ENCODE measurements around the gene NXPH1. TPM values are rescaled to one million over a fixed set of nuclear protein-coding genes. Genes with fewer than 3 reads are reported as not detected.

NXPH1 gene
- total RNA-seq, 1 donor from 2014 or later = 0.29 TPM

DNA sequence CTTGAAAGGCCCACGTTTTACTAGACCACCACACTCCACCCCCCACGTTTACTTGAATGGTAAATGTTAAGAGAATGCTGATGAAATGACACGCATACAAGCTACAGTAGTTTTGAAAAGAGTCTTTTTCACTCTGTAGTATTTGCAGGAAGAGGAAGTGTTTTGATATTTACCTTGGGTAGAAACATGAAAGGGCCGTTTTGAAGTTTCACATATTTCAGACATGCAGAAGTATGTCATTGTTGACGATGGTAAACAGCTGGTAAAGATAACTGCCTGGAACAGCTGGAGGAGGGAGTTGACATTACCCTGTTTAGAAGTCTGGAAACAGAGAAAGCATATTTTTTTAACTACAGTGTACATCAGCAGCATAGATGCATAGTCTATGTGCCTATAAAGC, 160.7 kb downstream of the NXPH1 start:
- peaks cover 3% of the 10 kb centered on the region for H3K27me3 Mint-ChIP-seq
- H3K9me3 Mint-ChIP-seq = no peaks in the 10 kb centered on the region
- DNase-seq (ENCODE audit: extremely low spot score, unreplicated experiment) = no peak
- TF ChIP-seq, protein P1, sequence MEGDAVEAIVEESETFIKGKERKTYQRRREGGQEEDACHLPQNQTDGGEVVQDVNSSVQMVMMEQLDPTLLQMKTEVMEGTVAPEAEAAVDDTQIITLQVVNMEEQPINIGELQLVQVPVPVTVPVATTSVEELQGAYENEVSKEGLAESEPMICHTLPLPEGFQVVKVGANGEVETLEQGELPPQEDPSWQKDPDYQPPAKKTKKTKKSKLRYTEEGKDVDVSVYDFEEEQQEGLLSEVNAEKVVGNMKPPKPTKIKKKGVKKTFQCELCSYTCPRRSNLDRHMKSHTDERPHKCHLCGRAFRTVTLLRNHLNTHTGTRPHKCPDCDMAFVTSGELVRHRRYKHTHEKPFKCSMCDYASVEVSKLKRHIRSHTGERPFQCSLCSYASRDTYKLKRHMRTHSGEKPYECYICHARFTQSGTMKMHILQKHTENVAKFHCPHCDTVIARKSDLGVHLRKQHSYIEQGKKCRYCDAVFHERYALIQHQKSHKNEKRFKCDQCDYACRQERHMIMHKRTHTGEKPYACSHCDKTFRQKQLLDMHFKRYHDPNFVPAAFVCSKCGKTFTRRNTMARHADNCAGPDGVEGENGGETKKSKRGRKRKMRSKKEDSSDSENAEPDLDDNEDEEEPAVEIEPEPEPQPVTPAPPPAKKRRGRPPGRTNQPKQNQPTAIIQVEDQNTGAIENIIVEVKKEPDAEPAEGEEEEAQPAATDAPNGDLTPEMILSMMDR (conservative IDR thresholded peaks at IDR 0.05) = no peak
- no peaks in the 10 kb centered on the region for H3K4me1 Mint-ChIP-seq (ENCODE audit: unreplicated experiment)
- H3K36me3 Mint-ChIP-seq = no peaks in the 10 kb centered on the region
- H3K27ac Mint-ChIP-seq = no peak overlapping the region
- H3K4me3 Mint-ChIP-seq = no peak overlapping the region

DNA sequence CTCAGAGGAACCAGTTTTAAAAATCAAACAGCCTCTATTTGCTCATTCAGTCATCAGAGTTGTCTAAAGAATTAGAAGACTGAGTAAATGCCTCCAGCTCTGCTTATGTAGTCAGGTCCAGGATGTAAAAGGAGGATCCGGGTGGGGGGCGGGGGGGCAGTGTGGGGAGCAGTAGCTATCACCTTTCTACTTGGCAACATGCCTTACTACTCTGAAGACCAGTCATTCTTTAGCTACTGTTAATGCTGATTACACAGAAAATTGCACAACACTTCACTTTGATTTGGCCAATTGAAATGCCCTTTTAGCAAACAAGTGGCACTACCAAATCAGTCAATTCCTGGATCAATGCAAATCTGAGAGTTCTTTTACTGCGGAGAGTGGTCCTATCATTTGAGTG, 164.2 kb downstream of the NXPH1 start:
- no peaks in the 10 kb centered on the region for H3K9me3 Mint-ChIP-seq
- peaks cover 3% of the 10 kb centered on the region for H3K27me3 Mint-ChIP-seq

DNA sequence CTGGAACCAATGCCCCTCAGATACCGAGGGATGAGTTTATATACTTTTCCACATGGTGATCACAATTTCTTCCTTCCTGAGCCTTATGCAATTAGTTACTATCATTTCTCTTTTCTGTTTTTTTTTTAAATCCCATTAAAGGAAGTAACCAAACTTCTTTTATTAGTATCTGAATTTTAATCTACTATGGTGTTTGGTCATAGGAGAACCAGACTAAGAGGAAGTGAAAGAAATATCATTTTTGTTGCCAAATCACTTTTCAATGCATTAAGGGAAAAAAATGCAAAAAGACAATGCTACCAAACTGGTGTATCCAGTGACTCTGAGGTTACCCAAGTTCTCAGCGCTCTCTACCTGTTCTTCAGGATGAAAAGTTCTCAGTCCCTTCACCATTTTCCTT, 167.7 kb downstream of the NXPH1 start:
- Mint-ChIP-seq H3K4me1 (ENCODE audit: unreplicated experiment) (no peaks in the 10 kb centered on the region), H3K27ac (no peak overlapping the region), H3K27me3 (peaks cover 3% of the 10 kb centered on the region), H3K9me3 (no peaks in the 10 kb centered on the region), H3K36me3 (no peaks in the 10 kb centered on the region), H3K4me3 (no peak overlapping the region)
- DNase-seq (ENCODE audit: extremely low spot score, unreplicated experiment) = no peak
- TF ChIP-seq, protein P1 (conservative IDR thresholded peaks at IDR 0.05) = no peak

More for the DNA sequence above, 164.2 kb downstream of the NXPH1 start:
- no peak for DNase-seq (ENCODE audit: extremely low spot score, unreplicated experiment)
- TF ChIP-seq, protein P1 (conservative IDR thresholded peaks at IDR 0.05) = no peak
- no peak overlapping the region for H3K27ac Mint-ChIP-seq
- H3K4me1 Mint-ChIP-seq (ENCODE audit: unreplicated experiment) = no peaks in the 10 kb centered on the region
- H3K36me3 Mint-ChIP-seq = no peaks in the 10 kb centered on the region
- H3K4me3 Mint-ChIP-seq = no peak overlapping the region

DNA sequence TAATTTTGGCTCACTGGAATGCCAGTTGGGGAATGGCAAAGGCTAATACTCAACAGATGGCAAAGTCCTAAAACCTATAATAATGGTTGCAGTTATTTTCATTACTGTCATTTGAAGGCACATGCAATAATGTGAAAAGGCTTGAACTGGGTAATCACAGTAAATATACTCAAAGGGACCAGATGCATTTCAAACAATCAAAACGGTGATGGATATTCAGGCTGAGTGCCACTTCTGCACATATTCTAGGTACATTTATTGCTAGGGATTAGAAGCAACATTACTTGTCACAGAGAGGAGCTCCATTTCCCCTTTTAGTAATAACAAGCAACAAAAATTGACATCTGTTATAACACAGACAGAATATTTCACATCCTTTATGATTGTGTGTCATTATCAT, 171.8 kb downstream of the NXPH1 start:
- Mint-ChIP-seq H3K4me3 (no peak overlapping the region), H3K9me3 (no peaks in the 10 kb centered on the region), H3K4me1 (ENCODE audit: unreplicated experiment) (no peaks in the 10 kb centered on the region), H3K27ac (no peak overlapping the region), H3K36me3 (no peaks in the 10 kb centered on the region), H3K27me3 (peaks cover 6% of the 10 kb centered on the region)
- no peak for DNase-seq (ENCODE audit: extremely low spot score, unreplicated experiment)
- TF ChIP-seq, protein P1 (conservative IDR thresholded peaks at IDR 0.05) = no peak

DNA sequence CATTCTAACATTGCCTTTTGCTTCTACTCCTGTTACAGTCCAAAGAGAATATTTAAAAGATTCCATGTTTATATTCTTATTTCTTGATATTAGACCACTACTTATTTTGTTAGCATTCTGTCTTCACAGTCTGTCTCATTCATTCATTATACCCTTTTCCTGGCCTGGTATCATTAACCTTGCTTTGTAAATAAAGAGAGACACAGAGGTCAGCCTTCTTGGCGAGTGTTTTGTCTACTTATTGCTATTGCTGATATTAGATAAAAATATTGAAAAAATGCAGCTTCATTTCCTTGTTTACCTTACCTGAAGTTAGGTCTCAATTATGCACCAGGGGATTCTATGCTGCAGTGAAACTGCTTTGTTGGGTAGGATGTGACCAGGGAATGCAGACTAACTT, 179.2 kb downstream of the NXPH1 start:
- Mint-ChIP-seq H3K4me3 (no peak overlapping the region), H3K27me3 (peaks cover 6% of the 10 kb centered on the region), H3K27ac (no peak overlapping the region), H3K36me3 (no peaks in the 10 kb centered on the region), H3K9me3 (no peaks in the 10 kb centered on the region), H3K4me1 (ENCODE audit: unreplicated experiment) (no peaks in the 10 kb centered on the region)
- TF ChIP-seq, protein P1 (conservative IDR thresholded peaks at IDR 0.05) = no peak
- no peak for DNase-seq (ENCODE audit: extremely low spot score, unreplicated experiment)

DNA sequence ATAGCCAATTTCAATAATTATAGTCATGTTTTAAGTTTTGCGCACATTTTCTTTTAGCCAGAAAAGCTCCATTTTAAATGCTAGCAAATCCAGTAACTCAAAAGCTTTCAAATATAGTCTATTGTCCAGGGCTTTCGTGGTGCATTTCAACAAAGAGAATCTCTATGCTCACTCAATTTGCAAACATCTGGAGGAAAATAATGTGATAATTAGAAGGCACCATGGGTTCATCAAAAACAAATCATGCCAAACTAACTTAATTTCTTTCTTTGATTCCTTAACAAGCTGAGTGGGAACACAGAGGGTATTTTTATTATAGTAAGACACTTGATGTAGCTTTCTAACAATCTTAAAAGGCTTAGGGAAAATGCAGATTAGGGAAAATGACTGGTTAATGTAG, 179.8 kb downstream of the NXPH1 start:
- H3K36me3 Mint-ChIP-seq = no peaks in the 10 kb centered on the region
- no peak for DNase-seq (ENCODE audit: extremely low spot score, unreplicated experiment)
- peaks cover 6% of the 10 kb centered on the region for H3K27me3 Mint-ChIP-seq
- H3K4me3 Mint-ChIP-seq = no peak overlapping the region
- TF ChIP-seq, protein P1 (conservative IDR thresholded peaks at IDR 0.05) = no peak
- H3K4me1 Mint-ChIP-seq (ENCODE audit: unreplicated experiment) = no peaks in the 10 kb centered on the region
- H3K27ac Mint-ChIP-seq = no peak overlapping the region
- no peaks in the 10 kb centered on the region for H3K9me3 Mint-ChIP-seq
